B cell (primary cell): ENCODE data around the gene DAPP1. TPM values are rescaled to one million over a fixed set of nuclear protein-coding genes. Genes with fewer than 3 reads are reported as not detected.
A peak's percentile ranks its signal among the peaks of the same experiment; 100 is the strongest.

Experiments used
- ATAC-seq: fragments of 200-7000 bp; cut with Tn5 transposase; one replicate; pipeline ENCODE4 v1.10.0; 2021; ENCODE audit warnings: low read depth, mild to moderate bottlenecking, moderate number of reproducible peaks, moderate library complexity
- CTCF ChIA-PET: fragments of 350-600 bp; sonication (Branson Sonifier 250); formaldehyde crosslinking; loops from one replicate; lab custom pipeline; 2021; ENCODE audit warnings: antibody characterized with exemption, inconsistent platforms; lab: Charles Lee
- POLR2A ChIA-PET: fragments of 350-600 bp; sonication (Branson Sonifier 250); formaldehyde crosslinking; loops from one replicate; lab custom pipeline; 2021; ENCODE audit warnings: antibody characterized with exemption; lab: Charles Lee
- DNase-seq: peaks from one replicate; pipeline ENCODE4 v3.0.0; 2013
- H2AFZ ChIP-seq: 2 replicates; pipeline ENCODE4 v1.6.1; 2012; ENCODE audit warnings: mild to moderate bottlenecking, low read depth, low read length; ENCODE audit not compliant: insufficient read depth, poor library complexity, severe bottlenecking
- H3K27ac ChIP-seq, 2 donors: 1 replicate in 1 of 2; 2 replicates in 1 of 2; pipeline ENCODE4 v1.5.1; 2012 to 2013; ENCODE audit warnings: low read length in 2 of 2, mild to moderate bottlenecking in 2 of 2, moderate library complexity in 1 of 2
- H3K27me3 ChIP-seq, 4 experiments: fragments of 200-600 bp in 1 of 4; sonication (generic) in 1 of 4; replicated peaks in 1 of 4; 1 replicate in 2 of 4; 2 replicates in 2 of 4; pipeline versions ENCODE4 v1.6.1 to v1.7.0; 2013 to 2016; ENCODE audit warnings: low read length in 3 of 4, mild to moderate bottlenecking in 2 of 4, mixed read lengths in 1 of 4, moderate library complexity in 1 of 4; ENCODE audit not compliant: insufficient read depth in 4 of 4, control insufficient read depth in 3 of 4; ENCODE audit errors: control extremely low read depth in 1 of 4
- H3K36me3 ChIP-seq, 2 experiments: replicated peaks in 1 of 2; 1 replicate in 1 of 2; 2 replicates in 1 of 2; pipeline versions ENCODE4 v1.6.1 to v1.7.1; 2013; ENCODE audit warnings: low read length in 1 of 2; ENCODE audit not compliant: insufficient read depth in 2 of 2, control insufficient read depth in 1 of 2; ENCODE audit errors: control extremely low read depth in 1 of 2, extremely low read depth in 1 of 2
- H3K4me1 ChIP-seq, 2 donors: fragments of 200-600 bp in 1 of 2; sonication (generic) in 1 of 2; 1 replicate in 1 of 2; 2 replicates in 1 of 2; pipeline versions ENCODE4 v1.5.1 to v1.6.1; 2013 to 2017; ENCODE audit warnings: low read length in 2 of 2; ENCODE audit not compliant: control insufficient read depth in 2 of 2, insufficient read depth in 2 of 2
- H3K4me2 ChIP-seq: replicated peaks from 2 replicates; pipeline ENCODE3; 2012; ENCODE audit warnings: mild to moderate bottlenecking, low read depth, low read length; ENCODE audit not compliant: poor library complexity, severe bottlenecking
- H3K4me3 ChIP-seq, 5 experiments: fragments of 200-600 bp in 1 of 5; sonication (generic) in 1 of 5; 1 replicate in 3 of 5; 2 replicates in 2 of 5; pipeline versions ENCODE4 v1.5.1 to v1.7.0; 2011 to 2016; ENCODE audit warnings: low read length in 4 of 5, mild to moderate bottlenecking in 4 of 5, low read depth in 2 of 5, control low read depth in 1 of 5, moderate library complexity in 1 of 5; ENCODE audit not compliant: insufficient read depth in 1 of 5; ENCODE audit errors: control extremely low read depth in 1 of 5, extremely low read depth in 1 of 5
- H3K79me2 ChIP-seq: fragments of 200-600 bp; sonication (generic); one replicate; pipeline ENCODE4 v1.6.0; 2016; ENCODE audit warnings: low read length; ENCODE audit not compliant: control insufficient read depth, insufficient read depth
- H3K9ac ChIP-seq: fragments of 200-600 bp; sonication (generic); 2 replicates; pipeline ENCODE4 v1.6.1; 2017; ENCODE audit warnings: mild to moderate bottlenecking, low read length, moderate library complexity
- H3K9me3 ChIP-seq, 3 donors: one replicate each; pipeline versions ENCODE4 v1.6.1 to v1.7.1; 2013; ENCODE audit warnings: low read length in 2 of 3; ENCODE audit not compliant: control insufficient read depth in 2 of 3, insufficient read depth in 1 of 3; ENCODE audit errors: control extremely low read depth in 1 of 3
- H4K20me1 ChIP-seq: 2 replicates; pipeline ENCODE4 v1.6.0; 2012; ENCODE audit warnings: mild to moderate bottlenecking, low read length; ENCODE audit not compliant: insufficient read depth, control insufficient read depth, poor library complexity, severe bottlenecking
- H3K27ac Mint-ChIP-seq: one replicate; pipeline ENCODE4 v1.8.0; 2021; ENCODE audit warnings: mixed read lengths
- H3K27me3 Mint-ChIP-seq: one replicate; pipeline ENCODE4 v1.8.0; 2021; ENCODE audit warnings: mixed read lengths
- H3K4me1 Mint-ChIP-seq: one replicate; pipeline ENCODE4 v1.8.0; 2021; ENCODE audit warnings: mixed read lengths
- H3K4me3 Mint-ChIP-seq: one replicate; pipeline ENCODE4 v1.8.0; 2021; ENCODE audit warnings: mixed read lengths
- H3K9me3 Mint-ChIP-seq: one replicate; pipeline ENCODE4 v1.8.0; 2022; ENCODE audit warnings: mixed read lengths; ENCODE audit not compliant: insufficient read depth
- CTCF ChIP-seq: fragments of 200-600 bp; IDR thresholded peaks from one replicate; pipeline ENCODE4 v1.8.0; 2022; ENCODE audit warnings: antibody characterized with exemption, mild to moderate bottlenecking
- EZH2 ChIP-seq: IDR thresholded peaks from 2 replicates; pipeline ENCODE4 v1.6.1; 2012; ENCODE audit warnings: borderline replicate concordance, low read depth, mild to moderate bottlenecking, moderate library complexity, low read length; ENCODE audit not compliant: insufficient read depth, poor library complexity, severe bottlenecking
- whole genome bisulfite sequencing: methylation state at CpG from one replicate; pipeline ENCODE4 v1.1.5; 2013; ENCODE audit warnings: missing lambda C conversion rate; ENCODE audit not compliant: insufficient coverage; 5-methylcytosine and 5-hydroxymethylcytosine counted together
- intact Hi-C: fragments of 100-400 bp; cut with micrococcal nuclease; formaldehyde crosslinking; loops from one replicate; pipeline ENCODE4 v1.10.0; 2022
- polyA plus RNA-seq: library from polyadenylated mRNA; depleted of rRNA; stranded (reverse); fragments of >200 nt; gene quantifications from 2 replicates; pipeline ENCODE4 v1.2.3, GENCODE V29; 2012
- total RNA-seq, 2 donors: library from RNA; stranded (reverse); fragments of 120-200 nt in 1 of 2; gene quantifications; 1 replicate in 1 of 2; 2 replicates in 1 of 2; pipeline versions ENCODE4 v1.2.3 to v1.2.4, GENCODE V29; 2013 to 2022

The DAPP1 gene
- total and polyA plus RNA-seq, 2 donors (not counting 1 experiment from before 2014, with no cell fraction given) = 82.5 to 166 TPM

GRCh38 chr4:99860521-99860920 is 43.9 kb downstream of the DAPP1 start:
- Histone ChIP-seq H3K79me2 (peaks cover 71% of the 10 kb centered on the region), H3K9ac (no peak overlapping the region), H3K4me1 (peaks cover 35% of the 10 kb centered on the region in 2 donors), H3K27ac (peak overlapping the region in 1 of 2 donors; percentile 68), H3K4me2 (no peak overlapping the region), H3K27me3 (no peaks in the 10 kb centered on the region), H3K9me3 (no peaks in the 10 kb centered on the region), H4K20me1 (peaks cover 32% of the 10 kb centered on the region), H3K4me3 (no peak overlapping the region), H2AFZ (no peak overlapping the region), H3K36me3 (peaks cover 33 to 47% of the 10 kb centered on the region in 2 experiments)
- intact Hi-C loops = no loop called here
- Mint-ChIP-seq H3K4me1 (peaks cover 52% of the 10 kb centered on the region), H3K9me3 (no peaks in the 10 kb centered on the region), H3K27me3 (no peaks in the 10 kb centered on the region), H3K27ac (no peak overlapping the region), H3K4me3 (no peak overlapping the region)
- CTCF ChIA-PET = interaction anchor here (0.7 to 1.4 kb wide), 4 partner anchors 17 to 52 kb away, joined by 3 to 6 read pairs (median 4); no protein-coding TSS in a partner anchor
- DNase-seq (no peak), ATAC-seq (no peak)
- no peak for TF ChIP-seq CTCF
- no peak for TF ChIP-seq EZH2
- POLR2A ChIA-PET = no interaction called here
- no CpG with 5 or more reads among the region's 2 CpGs for WGBS

DNA sequence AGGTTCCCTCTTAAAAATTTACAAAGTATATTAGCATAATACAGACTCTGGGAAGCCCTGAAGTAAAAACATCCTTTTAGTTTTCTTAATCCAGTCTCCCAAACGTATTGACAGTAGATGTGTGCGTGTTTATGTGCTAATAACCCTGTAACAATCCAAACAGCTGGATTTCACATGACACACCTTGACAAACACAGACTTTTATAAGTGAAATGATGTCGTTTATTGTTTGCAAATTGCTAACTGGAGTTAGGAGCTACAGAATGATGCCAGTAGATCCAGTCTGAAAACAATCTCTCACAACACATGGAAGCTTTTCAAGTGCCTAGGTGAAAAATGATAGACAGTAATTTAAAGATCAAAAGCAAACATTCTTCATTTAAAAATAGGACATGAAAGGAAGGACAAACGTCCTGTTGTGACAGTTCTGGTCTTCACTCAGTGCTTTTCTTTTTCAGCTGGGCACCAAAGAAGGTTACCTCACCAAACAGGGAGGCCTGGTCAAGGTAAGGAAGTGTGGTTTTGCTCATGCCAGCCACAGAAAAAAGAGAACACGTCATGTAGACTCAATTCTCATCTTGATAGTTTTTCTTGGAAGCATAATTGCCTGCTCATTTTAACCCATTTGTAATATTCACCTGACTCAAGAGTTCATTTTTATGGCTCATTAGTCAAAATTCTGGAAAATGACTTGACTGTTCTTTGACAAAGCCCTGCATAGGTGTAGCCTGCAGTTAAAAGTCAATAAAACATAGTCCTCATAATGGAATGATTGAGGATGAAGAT is 44.7 kb downstream of the DAPP1 start:
- no peaks in the 10 kb centered on the region for H3K9me3 Mint-ChIP-seq
- peak overlapping the region in 1 of 2 donors; percentile 68 for H3K27ac ChIP-seq
- intact Hi-C loops = no loop called here
- peaks cover 28% of the 10 kb centered on the region for H4K20me1 ChIP-seq
- CTCF ChIA-PET = interaction anchor here (0.9 to 1.2 kb wide), 2 partner anchors 45 to 50 kb away, joined by 4 to 6 read pairs; partner anchors contain the start of gene DAPP1
- H2AFZ ChIP-seq = no peak overlapping the region
- H3K36me3 ChIP-seq = peaks cover 34 to 51% of the 10 kb centered on the region in 2 experiments
- no peak overlapping the region for H3K4me3 ChIP-seq
- H3K4me1 Mint-ChIP-seq = peaks cover 46% of the 10 kb centered on the region
- H3K4me2 ChIP-seq = no peak overlapping the region
- no peak overlapping the region for H3K9ac ChIP-seq
- H3K27me3 ChIP-seq = no peaks in the 10 kb centered on the region
- 17% methylated on average over 1 of the region's 5 CpGs for WGBS
- POLR2A ChIA-PET = no interaction called here
- no peak for ATAC-seq
- TF ChIP-seq EZH2 = no peak
- TF ChIP-seq CTCF = no peak
- H3K27ac Mint-ChIP-seq = peak overlapping the region; percentile 15
- no peaks in the 10 kb centered on the region for H3K27me3 Mint-ChIP-seq
- H3K4me3 Mint-ChIP-seq = no peak overlapping the region
- H3K79me2 ChIP-seq = peaks cover 68% of the 10 kb centered on the region
- no peaks in the 10 kb centered on the region for H3K9me3 ChIP-seq
- DNase-seq = no peak
- peaks cover 27 to 29% of the 10 kb centered on the region in 2 donors for H3K4me1 ChIP-seq
